Spleen (tissue), 11 donors: ENCODE measurements around the gene STAG1. TPM values are rescaled to one million over a fixed set of nuclear protein-coding genes. Genes with fewer than 3 reads are reported as not detected.

ENCODE experiments used
- DNase-seq: peaks from one replicate; pipeline ENCODE4 v3.0.0-alpha.2; 2020
- H3K27ac ChIP-seq, 8 donors: fragments of 200-600 bp; sonication (generic) in 7 of 8; 1 replicate in 4 of 8; 2 replicates in 4 of 8; pipeline versions ENCODE4 v1.5.0 to v1.8.0; 2016 to 2021; ENCODE audit warnings: inconsistent platforms in 4 of 8, mild to moderate bottlenecking in 4 of 8, moderate library complexity in 1 of 8
- H3K27me3 ChIP-seq, 7 donors: fragments of 200-600 bp; sonication (generic) in 6 of 7; replicated peaks in 1 of 7; 1 replicate in 4 of 7; 2 replicates in 3 of 7; pipeline versions ENCODE4 v1.5.0 to v1.8.0; 2016 to 2021; ENCODE audit warnings: inconsistent platforms in 3 of 7, mild to moderate bottlenecking in 1 of 7
- H3K36me3 ChIP-seq, 6 donors: fragments of 200-600 bp; sonication (generic) in 5 of 6; 1 replicate in 4 of 6; 2 replicates in 2 of 6; pipeline versions ENCODE4 v1.5.0 to v1.8.0; 2016 to 2021; ENCODE audit warnings: inconsistent platforms in 2 of 6
- H3K4me1 ChIP-seq, 6 donors: fragments of 200-600 bp; sonication (generic) in 5 of 6; 1 replicate in 3 of 6; 2 replicates in 3 of 6; pipeline versions ENCODE4 v1.5.0 to v1.8.0; 2016 to 2021; ENCODE audit warnings: inconsistent platforms in 3 of 6
- H3K4me3 ChIP-seq, 8 donors: fragments of 200-600 bp; sonication (generic) in 7 of 8; 1 replicate in 4 of 8; 2 replicates in 4 of 8; pipeline versions ENCODE4 v1.5.0 to v1.8.0; 2016 to 2021; ENCODE audit warnings: inconsistent platforms in 4 of 8, mild to moderate bottlenecking in 4 of 8, moderate library complexity in 2 of 8
- H3K9me3 ChIP-seq, 8 donors: fragments of 200-600 bp; sonication (generic) in 7 of 8; 1 replicate in 4 of 8; 2 replicates in 4 of 8; pipeline versions ENCODE4 v1.5.0 to v1.8.0; 2016 to 2021; ENCODE audit warnings: inconsistent platforms in 4 of 8
- CTCF ChIP-seq, 11 experiments: fragments of 200-600 bp in 7 of 11; fragments of 450-650 bp in 4 of 11; sonication (generic) in 4 of 11; IDR thresholded peaks in 8 of 11; conservative IDR thresholded peaks in 3 of 11; 1 replicate in 7 of 11; 2 replicates in 4 of 11; pipeline versions ENCODE4 v1.4.0 to v1.8.0; 2016 to 2021; ENCODE audit warnings: antibody characterized with exemption in 11 of 11, inconsistent platforms in 4 of 11, mild to moderate bottlenecking in 1 of 11
- POLR2A ChIP-seq, 3 donors: fragments of 450-650 bp; IDR thresholded peaks; one replicate each; pipeline ENCODE4 v1.5.1; 2017; ENCODE audit warnings: antibody characterized with exemption in 3 of 3, mild to moderate bottlenecking in 1 of 3
- POLR2AphosphoS5 ChIP-seq, 3 donors: sonication (generic); formaldehyde crosslinking; IDR thresholded peaks; one replicate each; pipeline ENCODE4 v1.5.1; 2017; ENCODE audit warnings: antibody characterized with exemption in 3 of 3
- WGBS, 5 donors: extraction: QIAGEN DNeasy Blood & Tissue Kit in 3 of 5; methylation state at CpG; one replicate each; pipeline versions ENCODE4 v1.1.5 to v1.1.7; 2013 to 2018; 5-methylcytosine and 5-hydroxymethylcytosine counted together
- intact Hi-C: fragments of 100-400 bp; cut with DNase I; formaldehyde crosslinking; loops from one replicate; pipeline ENCODE4 v1.15.0; 2023; ENCODE audit warnings: low total_unique reads
- polyA plus RNA-seq, 3 donors: library from polyadenylated mRNA; stranded (reverse); fragments of 200-250 nt; gene quantifications; one replicate each; pipeline ENCODE4 v1.2.1, GENCODE V29; 2013
- total RNA-seq, 7 donors: library from RNA; depleted of rRNA in 3 of 7; stranded (reverse); fragments of >200 nt in 3 of 7; fragmentation: NEBNext Ultra II Directional in 4 of 7; extraction: Animal tissue kit (Norgen Biotek cat#: 25700) in 4 of 7; gene quantifications; one replicate each; pipeline versions ENCODE4 v1.1.0 to v1.2.1, GENCODE V29; 2016 to 2021
- donor health status: healthy with polysubstance abuse.
- donor health status: DM: no; HTN: no; CAD: no; lungs with moderate emphysema.
- donor health status: DM: no; HTN: no; CAD: no.
- donor health status: Bipolar disorder and iron deficiency.
- donor health status: healthy.
- donor health status: DM: no; HTN: no; CAD: no.
- donor health status: DM: yes; HTN: yes; CAD: no.

STAG1 gene
- total and polyA plus RNA-seq, 10 donors = 7.2 to 61.6 (median 47.3) TPM

- no peak for DNase-seq
- intact Hi-C loops = no loop called here
Measured at GRCh38 chr3:136329593-136329992, 422.6 kb downstream of the STAG1 start.

GRCh38 chr3:136327671-136328070 is 424.5 kb downstream of the STAG1 start:
- H3K36me3 ChIP-seq = peaks cover 0 to 80% (median 42%) of the 10 kb centered on the region in 6 donors
- DNase-seq = no peak
- intact Hi-C loops = no loop called here
- no peak overlapping the region for H3K4me3 ChIP-seq
- H3K27me3 ChIP-seq = no peaks in the 10 kb centered on the region
- 94 to 98% (median 97%) methylated on average over 5 of the region's 5 CpGs for WGBS, 5 donors
- H3K9me3 ChIP-seq = peaks cover 0 to 22% (median 17%) of the 10 kb centered on the region in 8 donors
- H3K4me1 ChIP-seq = no peaks in the 10 kb centered on the region
- TF ChIP-seq CTCF (IDR thresholded peaks at IDR 0.05 in 8 of 11, conservative IDR thresholded peaks at IDR 0.05 in 3 of 11) (no peak), POLR2A (IDR thresholded peaks at IDR 0.05) (no peak), POLR2AphosphoS5 (IDR thresholded peaks at IDR 0.05) (no peak)
- no peak overlapping the region for H3K27ac ChIP-seq

More at GRCh38 chr3:136329593-136329992, 422.6 kb downstream of the STAG1 start:
- Histone ChIP-seq H3K4me1 (no peaks in the 10 kb centered on the region), H3K9me3 (peaks cover 0 to 3% (median 0%) of the 10 kb centered on the region in 8 donors), H3K4me3 (no peak overlapping the region), H3K36me3 (peaks cover 0 to 78% (median 42%) of the 10 kb centered on the region in 6 donors), H3K27ac (no peak overlapping the region), H3K27me3 (no peaks in the 10 kb centered on the region)
- 86 to 90% (median 88%) methylated on average over 5 of the region's 5 CpGs for WGBS, 5 donors
- TF ChIP-seq CTCF (IDR thresholded peaks at IDR 0.05 in 8 of 11, conservative IDR thresholded peaks at IDR 0.05 in 3 of 11) = no peak
- TF ChIP-seq POLR2A (IDR thresholded peaks at IDR 0.05) = no peak
- TF ChIP-seq POLR2AphosphoS5 (IDR thresholded peaks at IDR 0.05) = no peak

- Histone ChIP-seq H3K36me3 (peaks cover 0 to 92% (median 46%) of the 10 kb centered on the region in 6 donors), H3K9me3 (peaks cover 0 to 36% (median 30%) of the 10 kb centered on the region in 8 donors), H3K4me1 (no peaks in the 10 kb centered on the region), H3K27me3 (no peaks in the 10 kb centered on the region), H3K4me3 (no peak overlapping the region), H3K27ac (no peak overlapping the region)
- intact Hi-C loops = no loop called here
- no peak for DNase-seq
- WGBS, 5 donors = 97 to 100% (median 98%) methylated on average over 5 of the region's 5 CpGs
- TF ChIP-seq POLR2AphosphoS5 (IDR thresholded peaks at IDR 0.05) (no peak), CTCF (IDR thresholded peaks at IDR 0.05 in 8 of 11, conservative IDR thresholded peaks at IDR 0.05 in 3 of 11) (no peak), POLR2A (IDR thresholded peaks at IDR 0.05) (no peak)
Measured at GRCh38 chr3:136326316-136326715, 425.9 kb downstream of the STAG1 start.

- DNase-seq = no peak
- no peaks in the 10 kb centered on the region for H3K27me3 ChIP-seq
- intact Hi-C loops = no loop called here
- H3K27ac ChIP-seq = no peak overlapping the region
- H3K4me1 ChIP-seq = no peaks in the 10 kb centered on the region
- H3K36me3 ChIP-seq = peaks cover 0 to 50% (median 0%) of the 10 kb centered on the region in 6 donors
- no peak for TF ChIP-seq POLR2A (IDR thresholded peaks at IDR 0.05)
- TF ChIP-seq CTCF (IDR thresholded peaks at IDR 0.05 in 8 of 11, conservative IDR thresholded peaks at IDR 0.05 in 3 of 11) = no peak
- TF ChIP-seq POLR2AphosphoS5 (IDR thresholded peaks at IDR 0.05) = no peak
- WGBS, 5 donors = 93 to 95% (median 95%) methylated on average over 5 of the region's 5 CpGs
- H3K4me3 ChIP-seq = no peak overlapping the region
- H3K9me3 ChIP-seq = peaks cover 0 to 3% (median 0%) of the 10 kb centered on the region in 8 donors
Measured at GRCh38 chr3:136311968-136312367, 440.2 kb downstream of the STAG1 start.
